ENCODE measurements around the gene SLAMF1.

Gene SLAMF1

GRCh38 chr1:160643138-160643537 is 3.7 kb downstream of the SLAMF1 start:
- H3K27ac ChIP-seq = no peak overlapping the region
- TF ChIP-seq ZFX (IDR thresholded peaks at IDR 0.05) (no peak), CTCF (conservative IDR thresholded peaks at IDR 0.05) (no peak)

- no peak for TF ChIP-seq CTCF (conservative IDR thresholded peaks at IDR 0.05)
Measured at GRCh38 chr1:160642281-160642644, 4.6 kb downstream of the SLAMF1 start.

GRCh38 chr1:160641323-160642280 is 5.2 kb downstream of the SLAMF1 start:
- H3K27ac ChIP-seq = no peak overlapping the region
- TF ChIP-seq CTCF (conservative IDR thresholded peaks at IDR 0.05) (no peak), ZFX (IDR thresholded peaks at IDR 0.05) (no peak)

More at GRCh38 chr1:160642281-160642644, 4.6 kb downstream of the SLAMF1 start:
- no peak overlapping the region for H3K27ac ChIP-seq

- TF ChIP-seq ZFX (IDR thresholded peaks at IDR 0.05) (no peak), CTCF (conservative IDR thresholded peaks at IDR 0.05) (no peak)
- H3K27ac ChIP-seq = no peak overlapping the region
Measured at GRCh38 chr1:160640359-160641123, 6.3 kb downstream of the SLAMF1 start.

GRCh38 chr1:160639652-160640051 is 7.2 kb downstream of the SLAMF1 start:
- no peak for TF ChIP-seq ZFX (IDR thresholded peaks at IDR 0.05)
- TF ChIP-seq CTCF (conservative IDR thresholded peaks at IDR 0.05) = no peak
- no peak overlapping the region for H3K27ac ChIP-seq

GRCh38 chr1:160638926-160639325 is 7.9 kb downstream of the SLAMF1 start:
- no peak overlapping the region for H3K27ac ChIP-seq
- no peak for TF ChIP-seq ZFX (IDR thresholded peaks at IDR 0.05)
- no peak for TF ChIP-seq CTCF (conservative IDR thresholded peaks at IDR 0.05)

- TF ChIP-seq ZFX (IDR thresholded peaks at IDR 0.05) = no peak
- TF ChIP-seq CTCF (conservative IDR thresholded peaks at IDR 0.05) = no peak
- H3K27ac ChIP-seq = no peak overlapping the region
Measured at GRCh38 chr1:160638540-160638857, 8.3 kb downstream of the SLAMF1 start.

Measured in C4-2B (cell line).